Measurements from ENCODE around the gene TAF1C.

GRCh38 chr16:84225126-84225525 is 38.3 kb upstream of the TAF1C start:
- TF ChIP-seq CTCF (conservative IDR thresholded peaks at IDR 0.05; ENCODE audit: low read length) (no peak), EZH2phosphoT487 (IDR thresholded peaks at IDR 0.05; ENCODE audit: borderline replicate concordance) (no peak)
